Measurements from ENCODE around the gene GDF9.
A peak's percentile ranks its signal among the peaks of the same experiment; 100 is the strongest.

GDF9 gene
- total RNA-seq = 0.26 to 4.7 (median 0.97) reads per million in 9 experiments

- Mint-ChIP-seq H3K27me3 (no peaks in the 10 kb centered on the region), H3K4me1 (ENCODE audit: low read depth in 2 of 2) (peaks cover 14 to 17% of the 10 kb centered on the region in 2 donors), H3K9me3 (no peaks in the 10 kb centered on the region), H3K4me3 (peak within 1 kb of the TSS; percentile 89 to 97), H3K36me3 (ENCODE audit: insufficient read depth) (peaks cover 34% of the 10 kb centered on the region), H3K27ac (peak within 1 kb of the TSS; percentile 96 to 98)
- peak; percentile 89 to 93 (median 90) for DNase-seq
- ATAC-seq (replicated peaks) = peak; percentile 96
Observed at GRCh38 chr5:132866342-132867045, at the start of gene GDF9, which contains the start of gene UQCRQ. GDF9 (minus strand) TSS chr5:132866469; CDS start chr5:132864533, 1,936 bp downstream. UQCRQ (plus strand) TSS chr5:132866642; CDS start chr5:132866882, 240 bp downstream.

GRCh38 chr5:132915681-132916080, 49.4 kb upstream of the GDF9 start:
- ATAC-seq (replicated peaks) = no peak
- no peak overlapping the region for H3K4me3 Mint-ChIP-seq
- H3K4me1 Mint-ChIP-seq (ENCODE audit: low read depth in 2 of 2) = peaks cover 8 to 15% of the 10 kb centered on the region in 2 donors
- H3K9me3 Mint-ChIP-seq = no peaks in the 10 kb centered on the region
- no peaks in the 10 kb centered on the region for H3K27me3 Mint-ChIP-seq
- H3K36me3 Mint-ChIP-seq (ENCODE audit: insufficient read depth) = peaks cover 79% of the 10 kb centered on the region
- no peak for DNase-seq
- H3K27ac Mint-ChIP-seq = peak overlapping the region in 1 of 2 donors; percentile 68

GRCh38 chr5:132909702-132910101, 43.4 kb upstream of the GDF9 start:
- no peak for ATAC-seq (replicated peaks)
- no peaks in the 10 kb centered on the region for H3K27me3 Mint-ChIP-seq
- peaks cover 44% of the 10 kb centered on the region for H3K36me3 Mint-ChIP-seq (ENCODE audit: insufficient read depth)
- H3K4me3 Mint-ChIP-seq = no peak overlapping the region
- DNase-seq = no peak
- H3K9me3 Mint-ChIP-seq = no peaks in the 10 kb centered on the region
- no peak overlapping the region for H3K27ac Mint-ChIP-seq
- H3K4me1 Mint-ChIP-seq (ENCODE audit: low read depth in 2 of 2) = peaks cover 9 to 31% of the 10 kb centered on the region in 2 donors

GRCh38 chr5:132907161-132907560, 40.9 kb upstream of the GDF9 start:
- Mint-ChIP-seq H3K27ac (no peak overlapping the region), H3K27me3 (no peaks in the 10 kb centered on the region), H3K4me1 (ENCODE audit: low read depth in 2 of 2) (peaks cover 9 to 35% of the 10 kb centered on the region in 2 donors), H3K9me3 (no peaks in the 10 kb centered on the region), H3K36me3 (ENCODE audit: insufficient read depth) (peaks cover 37% of the 10 kb centered on the region), H3K4me3 (no peak overlapping the region)
- ATAC-seq (replicated peaks) (no peak), DNase-seq (no peak)

- Mint-ChIP-seq H3K4me3 (no peak overlapping the region), H3K27me3 (no peaks in the 10 kb centered on the region), H3K4me1 (ENCODE audit: low read depth in 2 of 2) (peaks cover 5 to 31% of the 10 kb centered on the region in 2 donors), H3K27ac (peak overlapping the region in 1 of 2 donors; percentile 15), H3K9me3 (no peaks in the 10 kb centered on the region), H3K36me3 (ENCODE audit: insufficient read depth) (peaks cover 38% of the 10 kb centered on the region)
- DNase-seq (no peak), ATAC-seq (replicated peaks) (no peak)
Observed at GRCh38 chr5:132905938-132906337, 39.7 kb upstream of the GDF9 start.

GRCh38 chr5:132901730-132902129, 35.5 kb upstream of the GDF9 start:
- H3K4me3 Mint-ChIP-seq = no peak overlapping the region

GRCh38 chr5:132901036-132901435, 34.8 kb upstream of the GDF9 start:
- Mint-ChIP-seq H3K36me3 (ENCODE audit: insufficient read depth) (peaks cover 71% of the 10 kb centered on the region), H3K4me3 (no peak overlapping the region), H3K9me3 (no peaks in the 10 kb centered on the region), H3K27me3 (no peaks in the 10 kb centered on the region), H3K4me1 (ENCODE audit: low read depth in 2 of 2) (peaks cover 0 to 15% of the 10 kb centered on the region in 2 donors), H3K27ac (no peak overlapping the region)
- DNase-seq = no peak
- ATAC-seq (replicated peaks) = no peak

More at GRCh38 chr5:132901730-132902129, 35.5 kb upstream of the GDF9 start:
- Mint-ChIP-seq H3K27me3 (no peaks in the 10 kb centered on the region), H3K27ac (peak overlapping the region in 1 of 2 donors; percentile 46), H3K36me3 (ENCODE audit: insufficient read depth) (peaks cover 65% of the 10 kb centered on the region), H3K4me1 (ENCODE audit: low read depth in 2 of 2) (peaks cover 0 to 17% of the 10 kb centered on the region in 2 donors), H3K9me3 (no peaks in the 10 kb centered on the region)
- no peak for ATAC-seq (replicated peaks)
- no peak for DNase-seq

- H3K4me1 Mint-ChIP-seq (ENCODE audit: low read depth in 2 of 2) = peaks cover 0 to 9% of the 10 kb centered on the region in 2 donors
- H3K27me3 Mint-ChIP-seq = no peaks in the 10 kb centered on the region
- DNase-seq = no peak
- no peak overlapping the region for H3K27ac Mint-ChIP-seq
- no peak for ATAC-seq (replicated peaks)
- H3K4me3 Mint-ChIP-seq = no peak overlapping the region
- H3K36me3 Mint-ChIP-seq (ENCODE audit: insufficient read depth) = peaks cover 73% of the 10 kb centered on the region
- H3K9me3 Mint-ChIP-seq = no peaks in the 10 kb centered on the region
Observed at GRCh38 chr5:132898094-132898493, 31.8 kb upstream of the GDF9 start.

- Mint-ChIP-seq H3K4me3 (no peak overlapping the region), H3K27ac (peak overlapping the region; percentile 44 to 81), H3K9me3 (no peaks in the 10 kb centered on the region), H3K36me3 (ENCODE audit: insufficient read depth) (peaks cover 82% of the 10 kb centered on the region), H3K4me1 (ENCODE audit: low read depth in 2 of 2) (peaks cover 0 to 11% of the 10 kb centered on the region in 2 donors), H3K27me3 (no peaks in the 10 kb centered on the region)
- DNase-seq = no peak
- no peak for ATAC-seq (replicated peaks)
Observed at GRCh38 chr5:132896685-132897084, 30.4 kb upstream of the GDF9 start.

GRCh38 chr5:132895719-132896305, 29.5 kb upstream of the GDF9 start:
- no peak for DNase-seq
- ATAC-seq (replicated peaks) = no peak
- no peaks in the 10 kb centered on the region for H3K27me3 Mint-ChIP-seq
- H3K9me3 Mint-ChIP-seq = no peaks in the 10 kb centered on the region
- peaks cover 81% of the 10 kb centered on the region for H3K36me3 Mint-ChIP-seq (ENCODE audit: insufficient read depth)
- peaks cover 0 to 11% of the 10 kb centered on the region in 2 donors for H3K4me1 Mint-ChIP-seq (ENCODE audit: low read depth in 2 of 2)
- peak overlapping the region; percentile 44 to 81 for H3K27ac Mint-ChIP-seq
- no peak overlapping the region for H3K4me3 Mint-ChIP-seq

GRCh38 chr5:132890817-132891216, 24.5 kb upstream of the GDF9 start:
- no peak overlapping the region for H3K4me3 Mint-ChIP-seq
- H3K9me3 Mint-ChIP-seq = no peaks in the 10 kb centered on the region
- H3K27ac Mint-ChIP-seq = no peak overlapping the region
- ATAC-seq (replicated peaks) = no peak
- H3K27me3 Mint-ChIP-seq = no peaks in the 10 kb centered on the region
- H3K4me1 Mint-ChIP-seq (ENCODE audit: low read depth in 2 of 2) = peaks cover 0 to 6% of the 10 kb centered on the region in 2 donors
- no peak for DNase-seq
- H3K36me3 Mint-ChIP-seq (ENCODE audit: insufficient read depth) = peaks cover 78% of the 10 kb centered on the region

- Mint-ChIP-seq H3K27ac (peak overlapping the region in 1 of 2 donors; percentile 46), H3K9me3 (no peaks in the 10 kb centered on the region), H3K4me1 (ENCODE audit: low read depth in 2 of 2) (peaks cover 0 to 3% of the 10 kb centered on the region in 2 donors), H3K36me3 (ENCODE audit: insufficient read depth) (peaks cover 77% of the 10 kb centered on the region), H3K27me3 (no peaks in the 10 kb centered on the region), H3K4me3 (no peak overlapping the region)
- ATAC-seq (replicated peaks) (no peak), DNase-seq (no peak)
Observed at GRCh38 chr5:132889501-132889900, 23.2 kb upstream of the GDF9 start.

- no peaks in the 10 kb centered on the region for H3K27me3 Mint-ChIP-seq
- no peak for DNase-seq
- H3K36me3 Mint-ChIP-seq (ENCODE audit: insufficient read depth) = peaks cover 86% of the 10 kb centered on the region
- H3K4me1 Mint-ChIP-seq (ENCODE audit: low read depth in 2 of 2) = no peaks in the 10 kb centered on the region
- no peak overlapping the region for H3K4me3 Mint-ChIP-seq
- ATAC-seq (replicated peaks) = no peak
- peak overlapping the region in 1 of 2 donors; percentile 77 for H3K27ac Mint-ChIP-seq
- no peaks in the 10 kb centered on the region for H3K9me3 Mint-ChIP-seq
Observed at GRCh38 chr5:132887283-132887682, 21.0 kb upstream of the GDF9 start.

All from effector memory CD8-positive, alpha-beta T cell (primary cell).